DMS153 (cell line): ENCODE results near the gene ADAMTS16.

Experiments
- DNase-seq: peaks from one replicate; lab custom pipeline; 2025; lab: John Stamatoyannopoulos, UW

Gene ADAMTS16

DNA sequence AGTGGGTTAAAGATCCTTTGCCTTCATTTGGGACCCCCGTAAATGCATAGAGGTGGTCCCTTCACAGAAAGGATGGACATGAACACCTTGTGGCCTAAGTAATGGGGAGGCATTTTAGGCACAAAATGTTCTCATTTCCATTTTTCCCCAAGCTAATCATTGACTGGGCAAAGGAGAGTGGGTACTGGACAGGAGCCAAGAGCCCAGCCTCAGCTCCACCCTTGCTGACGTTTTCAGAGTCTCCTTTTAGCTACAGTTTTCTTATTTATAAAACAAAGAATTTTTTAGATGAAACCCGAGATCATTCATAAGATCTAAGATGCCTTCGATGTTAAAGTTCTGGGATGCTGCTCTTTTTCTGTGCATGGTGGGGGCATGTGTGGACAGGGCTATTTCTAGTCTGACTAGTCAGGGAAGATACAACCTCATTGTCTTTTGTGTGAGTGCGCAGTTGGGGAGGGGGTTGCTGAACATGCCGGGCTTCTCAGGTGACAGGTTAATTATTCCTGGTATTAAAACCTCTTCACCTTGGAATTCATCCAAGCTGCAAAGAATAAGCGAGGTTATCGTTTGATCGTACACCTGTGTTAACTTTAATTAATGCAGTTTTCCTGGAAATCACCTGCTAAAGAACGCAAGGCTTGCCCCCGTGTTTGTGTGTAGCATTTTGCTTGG lies 48.4 kb downstream of the ADAMTS16 start:
- DNase-seq: peak; percentile 74

DNA sequence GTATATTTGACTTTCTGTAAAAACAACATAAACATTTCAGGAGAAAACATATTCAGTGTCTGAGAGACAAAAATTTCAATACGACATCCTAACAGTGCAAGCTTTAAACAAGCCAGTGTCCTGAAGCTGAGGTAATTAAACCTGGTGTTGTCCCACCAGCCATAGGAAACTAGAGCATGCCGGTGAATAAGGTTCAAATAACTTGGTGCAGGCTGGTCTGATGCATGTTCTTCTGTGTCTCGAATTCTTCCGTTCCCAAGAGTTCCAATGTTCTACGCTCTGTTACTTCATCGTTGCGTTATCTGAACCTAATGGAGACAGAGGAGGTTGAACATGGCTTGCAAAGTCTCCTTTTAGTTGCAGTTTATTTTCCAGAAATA lies 48.9 kb downstream of the ADAMTS16 start:
- peak; percentile 72 for DNase-seq

DNA sequence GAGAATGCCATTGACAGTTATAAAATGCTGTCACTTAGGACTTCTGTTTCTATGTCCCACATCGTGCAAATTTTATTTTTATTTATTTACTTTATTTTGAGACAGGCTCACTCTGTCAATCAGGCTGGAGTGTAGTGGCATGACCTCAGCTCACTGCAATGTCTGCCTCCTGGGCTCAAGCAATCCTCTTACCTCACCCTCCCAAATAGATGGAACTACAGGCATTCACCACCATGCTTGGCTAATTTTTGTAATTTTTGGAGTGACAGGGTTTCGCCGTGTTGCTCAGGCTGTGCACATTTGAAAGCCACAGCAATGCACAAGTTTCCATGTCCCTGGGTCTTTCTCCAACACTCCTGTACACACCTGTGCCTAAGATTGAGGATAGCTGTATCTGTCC lies 51.8 kb downstream of the ADAMTS16 start:
- DNase-seq: no peak

DNA sequence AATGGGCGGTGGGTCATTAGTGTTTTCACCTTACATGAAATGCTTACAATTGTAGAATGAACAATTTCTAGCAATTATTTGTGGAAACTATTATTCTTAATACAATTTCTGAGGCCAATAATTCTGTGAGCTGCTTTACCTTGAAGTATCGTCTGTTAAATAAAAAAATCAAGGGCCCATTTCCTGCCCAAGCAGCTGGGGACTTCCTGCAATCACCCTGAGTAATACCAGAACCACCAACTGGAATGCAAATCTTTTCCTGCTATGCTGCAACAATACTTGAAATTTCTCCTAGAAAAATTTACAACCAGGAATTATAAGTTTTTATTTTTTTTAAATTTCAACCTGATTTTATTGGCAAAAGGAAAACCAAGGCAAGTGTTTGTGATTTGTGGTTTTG lies 52.6 kb downstream of the ADAMTS16 start:
- peak; percentile 19 for DNase-seq

DNA sequence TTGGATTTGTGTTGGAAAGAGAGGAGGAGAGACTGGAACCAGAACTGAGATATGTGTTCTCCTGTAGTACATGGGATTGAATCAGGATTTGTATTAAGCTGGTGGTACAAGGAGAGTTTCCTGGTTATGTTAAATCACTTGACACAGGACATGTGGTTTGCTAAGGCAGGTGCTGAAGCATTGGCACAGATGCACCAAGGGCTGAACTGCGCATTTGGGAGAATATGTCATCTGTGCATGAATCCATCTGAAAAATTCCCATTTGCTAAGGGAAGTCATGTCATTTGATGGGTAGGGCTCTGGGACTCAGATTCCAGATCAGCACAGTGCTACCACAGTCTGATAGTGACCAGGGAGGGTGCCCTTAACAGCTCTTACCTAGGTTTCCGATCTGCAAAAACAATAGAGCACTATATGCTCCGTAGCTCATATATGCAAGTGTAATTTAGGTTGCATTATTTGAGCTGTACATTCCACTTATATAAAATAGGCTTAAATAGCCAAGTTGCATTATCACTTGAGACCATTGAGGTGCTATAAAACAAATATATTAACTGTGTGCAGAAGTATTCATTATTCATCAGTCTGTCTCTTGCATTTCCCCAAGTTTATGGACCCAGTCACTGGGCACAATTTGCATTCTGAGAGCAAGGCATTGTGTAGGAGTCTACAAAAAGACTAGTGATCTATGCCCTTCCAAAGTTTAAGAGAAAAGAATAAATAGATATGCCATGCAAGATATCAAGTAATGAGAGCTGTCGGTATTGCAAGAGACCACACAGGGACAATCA lies 55.2 kb downstream of the ADAMTS16 start:
- DNase-seq: no peak

DNA sequence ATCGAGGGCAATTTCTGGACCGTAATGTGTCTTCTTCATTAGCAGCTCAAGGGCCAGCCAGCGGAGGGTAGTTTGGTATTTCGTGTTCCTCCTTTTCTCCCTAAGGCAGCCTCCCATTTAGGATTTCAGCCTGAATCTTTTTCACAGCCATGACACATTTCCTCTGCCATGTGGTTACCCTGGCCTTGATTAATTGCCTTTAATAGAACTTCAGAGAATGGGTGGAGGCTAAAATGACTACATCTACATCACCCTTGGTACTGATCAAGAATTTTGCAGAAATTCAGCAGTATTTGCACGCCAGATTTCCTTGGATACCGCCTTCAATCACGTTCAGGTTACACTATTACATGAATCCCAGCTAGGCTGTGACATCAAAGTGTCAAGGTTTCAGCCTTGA lies 58.0 kb downstream of the ADAMTS16 start:
- no peak for DNase-seq

DNA sequence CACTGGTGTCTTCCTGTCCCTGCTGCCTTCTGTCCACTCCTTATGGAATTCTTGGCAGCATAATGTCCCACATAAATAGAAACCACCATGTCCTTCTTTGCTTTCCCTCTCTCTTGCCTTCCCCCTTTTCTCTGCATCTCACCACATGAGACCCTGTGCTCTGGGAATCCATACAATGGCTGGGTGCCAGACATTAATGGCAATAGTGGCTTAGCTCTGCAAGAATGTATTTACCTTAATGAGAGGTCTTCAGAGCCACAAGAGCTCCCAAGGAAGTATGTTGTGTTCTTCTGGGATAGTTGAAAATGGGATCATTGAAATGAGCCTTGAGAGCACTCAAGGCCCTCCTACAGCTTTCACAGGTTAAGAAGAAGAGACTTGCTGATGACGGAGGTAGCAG lies 58.7 kb downstream of the ADAMTS16 start:
- no peak for DNase-seq

DNA sequence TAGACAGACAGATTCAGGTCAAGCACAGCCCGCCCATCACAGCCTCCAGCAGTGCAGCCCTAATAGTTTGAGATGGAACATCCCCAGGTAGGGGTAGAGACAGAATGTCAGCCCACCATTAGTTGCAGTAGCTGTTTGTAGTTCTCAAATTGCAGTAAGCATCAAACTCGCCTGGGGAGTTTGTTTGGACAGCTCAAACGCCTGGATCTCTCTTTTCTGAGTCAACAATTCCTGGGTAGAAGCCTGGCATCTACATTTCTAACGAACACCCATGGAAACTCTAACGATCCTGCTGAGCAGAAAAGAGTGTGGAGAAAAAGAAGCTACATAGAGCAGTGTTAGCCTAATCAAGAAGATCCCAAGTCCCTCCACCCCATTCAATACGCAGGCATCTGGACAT lies 59.4 kb downstream of the ADAMTS16 start:
- DNase-seq: no peak

DNA sequence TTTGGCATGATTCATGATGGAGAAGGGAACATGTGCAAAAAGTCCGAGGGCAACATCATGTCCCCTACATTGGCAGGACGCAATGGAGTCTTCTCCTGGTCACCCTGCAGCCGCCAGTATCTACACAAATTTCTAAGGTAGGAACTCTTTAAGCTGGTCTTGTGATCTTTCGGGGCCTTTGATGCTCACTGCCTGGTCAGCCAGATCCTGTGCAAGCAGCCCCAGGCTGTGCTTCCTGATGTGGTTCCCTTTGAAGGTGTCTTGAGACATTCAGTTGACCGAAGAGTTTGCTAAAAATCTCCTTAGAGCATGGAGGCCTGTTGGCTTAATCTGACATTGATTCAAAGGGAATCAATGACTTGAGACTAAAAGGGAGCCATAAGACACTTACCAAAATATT lies 60.0 kb downstream of the ADAMTS16 start:
- no peak for DNase-seq

DNA sequence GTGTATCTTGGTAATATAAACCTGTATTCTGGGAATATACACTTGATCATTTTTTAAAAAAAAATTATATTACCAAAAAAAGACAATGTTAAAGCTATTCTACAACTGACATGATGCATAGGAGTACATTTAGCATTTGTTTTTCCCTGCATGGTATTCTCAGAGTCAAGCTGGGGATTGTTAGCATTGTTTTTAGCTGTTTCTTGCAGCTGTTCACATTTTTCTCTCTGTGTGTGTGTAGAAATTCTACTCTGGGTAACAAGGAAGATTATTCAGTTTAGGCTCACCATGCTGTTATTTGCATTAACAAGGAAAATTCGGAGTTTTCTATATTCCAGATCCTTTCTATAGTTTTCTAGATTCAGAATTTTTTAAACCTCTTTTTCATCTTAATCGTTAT lies 62.2 kb downstream of the ADAMTS16 start:
- no peak for DNase-seq

DNA sequence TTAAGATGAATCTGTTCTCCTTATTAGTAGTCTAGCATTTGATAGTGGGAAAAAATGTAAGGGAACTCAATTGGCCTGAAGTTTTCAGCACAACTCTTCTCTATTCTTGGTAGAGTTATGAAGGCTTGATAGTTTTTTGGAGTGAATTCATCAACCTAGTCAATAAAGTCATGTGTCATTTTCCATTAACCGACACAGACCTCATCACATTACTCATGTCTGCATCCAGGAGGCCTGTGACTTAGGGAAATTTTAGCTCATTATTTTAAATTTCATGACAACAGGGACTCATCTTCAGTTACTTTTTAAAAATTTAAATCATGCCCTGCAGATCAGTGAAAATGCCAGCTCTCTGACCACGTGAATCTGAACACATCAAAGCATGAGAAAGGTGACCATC lies 63.3 kb downstream of the ADAMTS16 start:
- DNase-seq: no peak

DNA sequence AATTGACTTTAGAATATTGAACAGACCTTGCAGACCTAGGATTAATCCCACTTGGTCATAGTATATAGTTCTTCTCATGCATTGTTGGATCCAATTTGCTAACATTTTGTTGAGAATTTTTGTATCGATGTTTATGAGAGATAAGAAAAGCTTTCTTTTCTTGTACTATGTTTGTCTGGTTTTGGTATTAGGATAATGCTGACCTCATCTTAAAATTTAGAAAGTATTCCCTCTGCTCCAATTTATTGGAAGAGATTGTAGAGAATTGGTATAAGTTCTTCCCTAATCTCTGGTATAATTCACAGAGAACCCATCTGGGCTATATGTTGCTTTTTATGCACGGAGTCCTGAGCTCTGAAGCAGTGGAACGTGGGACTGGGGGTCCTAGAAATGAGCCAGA lies 67.7 kb downstream of the ADAMTS16 start:
- no peak for DNase-seq

DNA sequence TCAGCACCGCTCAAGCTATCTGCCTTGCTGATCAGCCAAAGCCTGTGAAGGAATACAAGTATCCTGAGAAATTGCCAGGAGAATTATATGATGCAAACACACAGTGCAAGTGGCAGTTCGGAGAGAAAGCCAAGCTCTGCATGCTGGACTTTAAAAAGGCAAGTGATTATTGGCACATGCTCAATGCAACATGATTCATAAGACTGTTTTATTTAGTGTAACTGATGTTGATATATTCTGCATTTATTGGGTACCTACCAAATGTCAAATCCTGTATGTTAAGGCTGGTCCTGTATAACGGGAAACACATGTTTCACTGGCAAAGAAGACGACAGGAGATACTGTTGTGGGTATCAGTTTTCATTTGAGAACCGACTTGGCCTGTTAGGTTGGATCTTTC lies 69.0 kb downstream of the ADAMTS16 start:
- DNase-seq: no peak

DNA sequence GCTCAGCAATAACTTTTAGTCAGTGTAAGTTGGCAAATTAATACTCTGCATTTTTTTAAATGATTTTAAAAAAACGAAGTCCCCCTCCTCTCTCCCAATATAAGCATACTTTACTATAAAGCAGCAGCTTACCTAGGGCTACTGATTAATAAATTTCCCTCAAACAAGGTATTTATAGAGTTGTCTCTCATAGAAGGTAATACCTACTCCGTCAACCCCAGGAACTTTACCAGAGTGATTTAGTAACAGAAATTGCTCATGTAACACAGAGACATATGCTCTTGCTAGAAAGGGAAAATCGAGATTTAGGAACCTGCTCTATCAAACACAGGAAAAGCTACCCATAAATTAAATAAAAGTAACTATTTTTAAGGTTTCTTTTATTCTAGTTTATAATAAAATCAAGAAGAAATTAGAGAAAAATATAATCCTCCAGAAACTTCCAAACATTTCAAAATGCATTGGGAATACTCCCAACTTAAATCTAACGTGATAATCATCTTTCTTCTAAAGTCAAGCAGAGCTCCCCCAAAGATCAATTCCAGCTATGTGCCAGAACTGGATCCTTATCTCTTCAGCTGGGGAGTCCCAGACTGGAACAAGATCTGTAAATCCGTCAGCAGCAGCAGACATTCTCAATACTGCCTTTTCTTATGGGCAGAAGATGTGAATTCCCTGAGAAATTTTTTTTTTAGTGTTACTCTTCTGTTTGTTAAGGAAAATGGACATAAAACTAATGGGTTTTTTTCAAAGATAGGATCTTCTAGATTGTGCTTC lies 69.6 kb downstream of the ADAMTS16 start:
- no peak for DNase-seq

DNA sequence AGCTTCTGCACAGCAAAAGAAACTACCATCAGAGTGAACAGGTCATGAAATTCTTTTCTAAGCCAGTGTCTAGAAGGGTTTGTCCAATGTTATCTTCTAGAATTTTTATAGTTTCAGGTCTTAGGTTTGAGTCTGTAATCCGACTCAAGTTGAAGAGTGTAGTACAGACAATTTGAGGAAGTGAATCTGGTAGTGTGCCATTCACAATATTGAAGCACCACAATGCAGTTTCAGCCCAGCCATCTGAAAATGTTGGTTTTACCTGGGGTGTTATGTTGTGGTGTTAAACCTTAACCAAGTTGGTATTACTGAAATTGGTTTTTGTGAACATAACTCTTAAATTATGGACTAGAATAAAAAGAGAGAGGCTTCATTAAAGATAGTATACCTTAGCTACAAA lies 77.2 kb downstream of the ADAMTS16 start:
- no peak for DNase-seq

DNA sequence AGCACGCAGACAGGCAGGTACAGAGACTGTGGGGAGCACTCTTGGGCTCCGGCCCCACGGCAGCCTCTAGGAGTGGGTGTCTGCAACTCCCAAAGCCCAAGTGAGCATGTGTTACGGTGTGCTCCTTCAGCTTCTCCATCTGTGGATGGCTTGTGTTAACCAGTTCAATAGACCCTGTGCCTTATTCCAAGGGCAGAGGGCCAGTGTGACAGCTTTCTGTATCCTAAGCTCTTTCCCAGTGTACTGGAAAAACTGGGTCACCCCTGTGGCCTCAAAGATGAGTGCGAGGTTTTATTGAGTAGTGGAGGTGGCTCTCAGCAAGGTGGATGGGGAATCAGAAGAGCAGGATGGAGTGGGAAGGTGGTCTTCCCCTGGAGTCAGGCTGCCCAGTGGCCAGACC lies 78.3 kb downstream of the ADAMTS16 start:
- no peak for DNase-seq

DNA sequence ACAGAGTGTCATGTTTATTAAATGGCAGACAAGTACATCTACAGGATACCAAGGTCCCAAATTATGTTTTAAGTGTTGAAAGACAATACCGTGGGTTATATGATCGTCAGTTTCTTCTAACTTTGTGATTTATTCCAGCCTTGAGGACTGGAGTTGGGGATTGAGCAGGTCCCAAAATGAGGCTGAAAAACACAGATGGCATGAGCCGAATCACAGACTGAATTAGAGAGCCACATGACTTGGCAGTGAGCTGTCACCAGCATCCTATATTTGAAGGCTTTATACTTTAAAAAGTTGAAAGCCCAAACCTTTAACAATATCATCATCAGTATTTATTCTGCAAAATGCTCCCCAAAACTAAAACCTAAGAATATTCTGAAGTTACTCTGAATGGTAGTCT lies 79.4 kb downstream of the ADAMTS16 start:
- DNase-seq: no peak

DNA sequence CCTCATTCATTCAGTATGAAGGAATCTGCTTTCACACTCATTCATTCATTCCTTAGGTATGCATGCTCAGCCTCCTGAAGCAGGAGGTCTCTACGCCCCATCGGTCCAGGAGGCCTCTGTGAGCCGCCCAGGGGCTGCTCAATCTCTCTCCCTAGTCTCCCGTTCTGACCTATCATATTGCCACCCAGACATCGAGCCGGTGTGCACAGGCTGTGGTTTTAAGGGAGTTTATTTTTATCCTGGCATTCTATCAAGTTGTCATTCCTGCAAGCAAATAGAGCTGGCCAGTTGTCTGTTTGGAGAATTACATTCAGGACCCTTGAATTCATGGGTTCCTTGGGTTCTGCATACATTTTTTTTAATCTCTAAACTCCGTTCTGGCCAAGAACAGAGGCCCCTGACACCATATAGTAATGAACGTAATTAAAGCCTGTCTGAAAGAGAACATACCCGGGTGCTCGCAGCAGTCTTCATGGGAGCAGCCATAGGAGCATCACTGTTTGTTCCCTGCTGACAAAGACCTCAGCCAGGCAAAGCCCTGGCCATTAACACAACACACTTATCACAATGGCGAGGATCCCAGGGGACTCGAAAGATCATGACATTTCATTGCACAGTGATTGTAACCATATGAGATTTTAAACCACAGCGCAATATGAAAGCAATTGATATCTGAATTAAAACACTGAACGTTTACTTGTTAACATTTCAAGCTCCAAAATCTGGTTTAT lies 80.9 kb downstream of the ADAMTS16 start:
- DNase-seq: no peak

DNA sequence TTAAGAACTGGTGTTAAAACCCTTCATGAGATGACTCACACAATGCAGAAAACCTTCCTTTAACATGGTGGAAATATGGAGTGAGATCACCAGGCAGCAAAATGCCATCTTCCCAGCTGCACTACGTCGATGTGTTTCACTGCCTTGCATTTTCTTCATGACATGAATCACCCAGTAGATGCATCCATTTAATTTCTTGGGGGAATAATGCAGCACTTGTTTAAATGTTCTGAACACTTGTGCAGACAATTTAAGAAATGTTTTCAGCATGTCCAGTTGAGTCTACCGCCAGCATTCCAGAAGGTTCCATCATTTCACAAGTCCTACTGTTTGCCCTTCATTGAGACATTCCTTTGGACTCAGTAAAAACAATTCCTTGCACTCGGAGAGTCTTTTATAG lies 81.6 kb downstream of the ADAMTS16 start:
- DNase-seq: no peak

DNA sequence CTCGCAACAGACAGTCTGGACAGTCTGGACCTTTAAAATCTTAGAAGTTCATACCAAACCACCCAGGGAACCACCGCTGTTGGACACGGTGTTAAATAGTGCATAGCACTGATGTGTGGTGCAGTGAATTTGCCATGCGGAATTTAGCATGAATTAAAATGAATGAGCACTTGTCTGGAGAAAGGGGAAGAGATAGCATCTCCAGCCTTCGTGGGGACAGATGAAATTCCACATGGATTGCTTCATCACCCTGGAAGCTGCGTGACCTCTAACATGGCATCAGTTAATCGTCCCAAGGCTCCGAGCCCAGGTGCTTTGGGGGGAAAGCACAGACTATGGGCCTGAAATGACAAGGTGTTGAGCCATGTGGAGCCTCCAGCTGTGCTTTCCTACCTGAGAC lies 91.4 kb downstream of the ADAMTS16 start:
- DNase-seq: no peak

DNA sequence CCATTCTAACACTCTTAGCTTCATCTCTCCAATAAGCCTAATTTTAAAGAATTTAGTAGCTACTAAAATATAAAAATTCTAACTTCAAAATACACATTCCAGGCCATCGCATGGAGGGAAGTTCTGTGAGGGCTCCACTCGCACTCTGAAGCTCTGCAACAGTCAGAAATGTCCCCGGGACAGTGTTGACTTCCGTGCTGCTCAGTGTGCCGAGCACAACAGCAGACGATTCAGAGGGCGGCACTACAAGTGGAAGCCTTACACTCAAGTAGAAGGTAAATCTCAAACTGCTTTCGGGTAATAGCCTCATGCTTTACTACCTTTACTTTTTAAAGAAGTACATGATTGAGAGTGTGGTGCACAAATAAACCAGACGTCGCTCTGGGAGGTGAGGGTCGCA lies 94.8 kb downstream of the ADAMTS16 start:
- DNase-seq: no peak

DNA sequence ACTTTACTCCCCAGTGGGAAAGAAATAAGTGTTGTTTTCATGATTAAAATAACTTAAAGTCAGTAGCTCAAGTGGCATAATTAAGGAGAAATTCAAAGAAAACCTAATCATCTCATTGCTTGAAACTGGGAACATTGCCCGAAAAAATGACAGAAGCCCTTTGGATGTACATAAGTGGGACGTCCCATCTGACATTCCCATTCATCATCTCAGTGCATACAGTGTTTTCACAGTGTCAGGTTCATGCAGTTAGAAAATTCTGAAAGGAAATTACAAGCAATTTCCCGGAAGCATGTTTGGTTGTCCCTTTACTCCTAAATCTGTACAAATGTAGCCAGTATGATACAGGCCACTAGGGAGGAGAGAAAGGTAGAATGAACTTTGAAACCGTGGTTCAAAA lies 95.6 kb downstream of the ADAMTS16 start:
- DNase-seq: no peak
